ENCODE measurements around the gene BAX. TPM values are rescaled to one million over a fixed set of nuclear protein-coding genes. Genes with fewer than 3 reads are reported as not detected.

The BAX gene
- total and polyA plus RNA-seq, 2 of the 13 experiments (the other 11 are each of a cell fraction or from before 2014, with no cell fraction given) = 139 to 176 TPM

GRCh38 chr19:48997972-48998371, 43.3 kb downstream of the BAX start (continued):
- TF ChIP-seq ZBTB44 (CRISPR knock-in tag; IDR thresholded peaks at IDR 0.05) (no peak), TBX2 (CRISPR knock-in tag; IDR thresholded peaks at IDR 0.05; ENCODE audit: borderline replicate concordance) (peak; percentile 26; the same call in 1 of the 2 replicates), ZNF687 (CRISPR knock-in tag; IDR thresholded peaks at IDR 0.05) (peak; percentile 59), XRCC5 (optimal IDR thresholded peaks at IDR 0.05; ENCODE audit: low read length) (peak; percentile 59), SMC3 (IDR thresholded peaks at IDR 0.05; ENCODE audit: low read length) (peak; percentile 25; the same call in 1 of the 2 replicates)

DNA sequence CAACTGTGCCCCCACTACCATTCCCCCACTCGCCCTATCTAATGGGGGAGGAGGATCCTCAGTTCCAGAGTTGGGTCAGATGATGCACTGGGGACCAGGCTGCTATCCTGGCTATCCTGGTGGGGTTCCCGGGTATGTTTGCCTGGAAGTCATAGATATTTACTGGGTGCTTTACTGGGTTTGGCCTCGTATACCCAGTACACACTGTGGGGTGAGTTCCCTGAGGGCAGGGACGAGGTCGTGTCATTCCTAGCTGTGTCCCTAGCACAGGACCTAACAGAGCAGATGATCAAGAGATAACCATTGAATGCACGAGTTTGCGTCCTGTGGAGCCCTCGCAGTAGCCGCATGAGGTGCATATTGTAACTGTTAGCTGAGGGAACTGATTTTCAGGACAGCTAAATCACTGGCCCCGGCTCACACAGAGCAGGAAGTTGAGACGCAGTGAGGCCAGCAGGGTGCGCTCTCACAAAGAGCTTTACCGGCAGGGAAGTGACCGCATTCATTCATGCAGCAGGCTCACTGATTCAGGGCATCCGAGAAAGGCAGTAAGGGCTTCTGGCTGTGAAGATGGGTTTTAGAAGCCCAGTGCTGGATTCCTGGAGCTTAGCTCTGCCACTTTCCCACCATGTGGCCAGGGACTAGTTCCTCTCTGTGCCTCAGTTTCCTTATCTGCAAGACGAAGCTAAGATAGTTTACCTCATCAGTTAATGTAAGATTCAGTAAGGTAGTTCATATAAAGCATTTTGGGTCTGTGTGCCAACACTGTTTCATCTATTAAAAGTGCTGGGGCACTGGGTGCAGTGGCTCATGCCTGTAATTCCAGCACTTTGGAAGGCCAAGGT, 45.0 kb downstream of the BAX start:
- Histone ChIP-seq H4K20me1 (ENCODE audit: insufficient read depth, low read length) (no peaks in the 10 kb centered on the region), H2AFZ (ENCODE audit: low read length) (no peak overlapping the region), H3K9ac (ENCODE audit: insufficient read depth, low read depth, low read length) (no peak overlapping the region), H3K79me2 (ENCODE audit: insufficient read depth, low read length) (peaks cover 22% of the 10 kb centered on the region), H3K4me1 (ENCODE audit: insufficient read depth, low read length) (peaks cover 16% of the 10 kb centered on the region), H3K9me3 (ENCODE audit: low read length) (no peaks in the 10 kb centered on the region), H3K4me2 (ENCODE audit: low read depth, low read length) (no peak overlapping the region), H3K4me3 (replicated peaks in 1 of 3; ENCODE audit: insufficient read depth in 1 of 3, low read depth in 2 of 3, low read length in 3 of 3) (no peak overlapping the region), H3K36me3 (replicated peaks in 1 of 2; ENCODE audit: control insufficient read depth in 1 of 2, insufficient read depth in 2 of 2, low read length in 2 of 2) (peaks cover 12 to 28% of the 10 kb centered on the region in 2 experiments; a peak in 4 of 5 replicates), H3K27me3 (ENCODE audit: control insufficient read depth in 1 of 2, insufficient read depth in 2 of 2, low read length in 2 of 2) (no peaks in the 10 kb centered on the region), H3K27ac (ENCODE audit: extremely low read length, insufficient read depth, low read length) (no peak overlapping the region)
- POLR2A ChIA-PET = no interaction called here
- peak; percentile 75 for ATAC-seq
- intact Hi-C loops (cut with micrococcal nuclease; ENCODE audit: unreplicated experiment) (no loop called here), in situ Hi-C loops (cut with HindIII; ENCODE audit: extremely low pct_ligation_motif_present, low pct_unique_long_range_greater_than_20kb) (no loop called here)
- no peak for DNase-seq (ENCODE audit: low spot score)
- CTCF ChIA-PET (ENCODE audit: low intra/inter-chr PET ratio, low total read pairs) = no interaction called here
- BruUV-seq (replicated peaks) = no TSS peak
- no peak for FAIRE-seq
- WGBS (ENCODE audit: low lambda C conversion rate) = 78% methylated on average over 11 of the region's 16 CpGs
- TF ChIP-seq ELF3 (CRISPR knock-in tag; IDR thresholded peaks at IDR 0.05) (0 out of 2 replicates have a peak, but pooled peaks have one; percentile 42), XRCC5 (optimal IDR thresholded peaks at IDR 0.05; ENCODE audit: low read length) (peak; percentile 30), NBN (conservative IDR thresholded peaks at IDR 0.05) (no peak), ZNF574 (CRISPR knock-in tag; IDR thresholded peaks at IDR 0.05) (0 out of 2 replicates have a peak, but pooled peaks have one; percentile 43)
- TF ChIP-seq, protein P1, sequence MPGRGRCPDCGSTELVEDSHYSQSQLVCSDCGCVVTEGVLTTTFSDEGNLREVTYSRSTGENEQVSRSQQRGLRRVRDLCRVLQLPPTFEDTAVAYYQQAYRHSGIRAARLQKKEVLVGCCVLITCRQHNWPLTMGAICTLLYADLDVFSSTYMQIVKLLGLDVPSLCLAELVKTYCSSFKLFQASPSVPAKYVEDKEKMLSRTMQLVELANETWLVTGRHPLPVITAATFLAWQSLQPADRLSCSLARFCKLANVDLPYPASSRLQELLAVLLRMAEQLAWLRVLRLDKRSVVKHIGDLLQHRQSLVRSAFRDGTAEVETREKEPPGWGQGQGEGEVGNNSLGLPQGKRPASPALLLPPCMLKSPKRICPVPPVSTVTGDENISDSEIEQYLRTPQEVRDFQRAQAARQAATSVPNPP (CRISPR knock-in tag; IDR thresholded peaks at IDR 0.05) = no peak
